GM18951 (cell line): ENCODE data around the gene KRTAP12-4.
"Not testable (repeated sequence)": the region's sequence is repeated elsewhere in the genome, so short reads cannot be mapped to it uniquely, and the experiment has no call there.

ENCODE experiments used
- POLR2A ChIP-seq: IDR thresholded peaks from 4 replicates; pipeline ENCODE4 v1.6.1; 2011; ENCODE audit warnings: mild to moderate bottlenecking; ENCODE audit not compliant: insufficient read length, insufficient read depth; ENCODE audit errors: extremely low read depth
- in situ Hi-C: fragments of 300-500 bp; cut with MboI; formaldehyde crosslinking; loops from one replicate; pipeline ENCODE4 v1.12.0; 2022; ENCODE audit warnings: low sequenced_read_pairs, mixed read lengths, inconsistent platforms; ENCODE audit not compliant: unreplicated experiment

The KRTAP12-4 gene

GRCh38 chr21:44657635-44658540, 3.4 kb upstream of the KRTAP12-4 start, which contains the start of gene KRTAP12-3:
TSS of gene KRTAP12-3 (plus strand) at chr21:44657932. CDS start at chr21:44657980, 48 bp downstream.
- TF ChIP-seq POLR2A = no peak
- in situ Hi-C loops = no loop called here

GRCh38 chr21:44656868-44657267, 2.4 kb upstream of the KRTAP12-4 start:
- in situ Hi-C loops = no loop called here

GRCh38 chr21:44653656-44654575, 543 bp downstream of the KRTAP12-4 start:
- TF ChIP-seq POLR2A = no peak
- in situ Hi-C loops = no loop called here

More at GRCh38 chr21:44656868-44657267, 2.4 kb upstream of the KRTAP12-4 start:
- TF ChIP-seq POLR2A = no peak

- in situ Hi-C loops = no loop called here
- TF ChIP-seq POLR2A = no peak
These were observed 1.3 kb downstream of the KRTAP12-4 start for GRCh38 chr21:44653123-44653522.

- in situ Hi-C loops = no loop called here
- no peak for TF ChIP-seq POLR2A
These were observed 3.3 kb downstream of the KRTAP12-4 start for GRCh38 chr21:44650973-44651675.

- no peak for TF ChIP-seq POLR2A
- in situ Hi-C loops = no loop called here
These were observed 4.0 kb downstream of the KRTAP12-4 start for GRCh38 chr21:44650265-44650972.

GRCh38 chr21:44649521-44650100, 4.8 kb downstream of the KRTAP12-4 start:
- TF ChIP-seq POLR2A = no peak
- in situ Hi-C loops = no loop called here

- in situ Hi-C loops = no loop called here
- no peak for TF ChIP-seq POLR2A
These were observed 5.7 kb downstream of the KRTAP12-4 start for GRCh38 chr21:44648557-44649311.

- no peak for TF ChIP-seq POLR2A
- in situ Hi-C loops = no loop called here
These were observed 7.3 kb downstream of the KRTAP12-4 start for GRCh38 chr21:44647222-44647552.

- in situ Hi-C loops = not testable (repeated sequence)
These were observed 7.9 kb downstream of the KRTAP12-4 start, which contains the start of gene KRTAP10-11 for GRCh38 chr21:44646366-44647221. TSS of gene KRTAP10-11 (plus strand) at chr21:44646414. CDS start at chr21:44646459, 45 bp downstream.
